ENCODE results near the gene PI4KA.

Gene PI4KA

GRCh38 chr22:20659920-20660319 lies 198.7 kb downstream of the PI4KA start:
- DNase-seq, result no peak

GRCh38 chr22:20659258-20659657 lies 199.4 kb downstream of the PI4KA start:
- no peak for DNase-seq

- DNase-seq, result no peak
These were observed 200.0 kb downstream of the PI4KA start for GRCh38 chr22:20658433-20659222.

- no peak for DNase-seq
These were observed 200.6 kb downstream of the PI4KA start for GRCh38 chr22:20657963-20658362.

All from activated CD4-positive, CD25-positive, alpha-beta regulatory T cell treated with anti-CD3 and anti-CD28 coated beads, Interleukin-2, amount 50 U/mL, for 72 hours (primary cell).